NCI-H526 (cell line): ENCODE results near the gene TRABD2B.
A peak's percentile ranks its signal among the peaks of the same experiment; 100 is the strongest.

Experiments used
- DNase-seq, 2 experiments: peaks; one replicate each; lab custom pipeline; 2025; lab: John Stamatoyannopoulos, UW

The TRABD2B gene

DNA sequence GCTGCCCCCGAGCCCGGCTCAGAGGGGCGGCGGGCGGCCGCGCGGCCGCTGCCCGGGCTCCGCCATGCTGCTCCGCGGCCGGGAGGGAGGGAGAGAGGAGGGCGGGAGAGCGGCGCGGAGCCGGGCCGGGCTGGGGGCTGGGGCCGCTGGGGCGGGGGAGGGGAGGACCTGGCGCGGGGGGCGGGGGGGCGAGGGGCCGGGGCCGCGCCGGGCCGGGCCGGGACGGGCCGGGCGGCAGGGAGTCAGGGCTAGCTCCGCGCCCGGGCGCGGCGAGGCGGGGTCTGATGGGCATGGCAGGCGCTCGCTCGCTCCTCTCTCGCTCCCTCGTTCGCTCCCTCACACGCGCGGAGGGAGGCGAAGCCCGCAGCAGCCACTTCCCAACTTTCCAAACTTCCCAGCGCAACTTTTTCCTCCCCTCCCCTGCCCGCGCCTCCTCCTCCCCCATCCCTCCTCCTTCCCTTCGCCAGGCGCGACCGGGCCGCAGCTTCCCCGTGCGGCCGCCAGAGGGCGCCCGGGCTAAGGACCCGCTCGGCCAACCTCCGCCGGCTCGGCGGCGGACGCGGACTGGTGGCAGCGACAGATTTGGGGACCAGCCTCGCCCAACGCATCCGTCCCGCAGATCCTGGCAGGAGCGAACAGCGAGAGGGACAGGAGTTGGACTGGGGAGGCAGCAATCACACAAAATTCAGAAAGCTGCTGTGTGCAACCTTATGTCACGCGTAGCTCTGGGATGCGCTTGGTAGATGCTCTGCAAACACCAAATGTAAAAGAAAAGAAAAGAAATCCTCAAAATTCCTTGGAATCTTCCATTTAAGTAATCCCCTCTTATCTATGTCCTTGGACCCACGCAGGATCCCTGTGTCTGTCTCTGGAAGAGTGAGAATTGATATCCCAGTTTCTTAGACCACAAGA is at the start of gene TRABD2B:
TSS of gene TRABD2B (minus strand) at position 97 of the 912 bp plus-strand sequence.
- DNase-seq, result peak in 1 of 2 experiments; percentile 78

DNA sequence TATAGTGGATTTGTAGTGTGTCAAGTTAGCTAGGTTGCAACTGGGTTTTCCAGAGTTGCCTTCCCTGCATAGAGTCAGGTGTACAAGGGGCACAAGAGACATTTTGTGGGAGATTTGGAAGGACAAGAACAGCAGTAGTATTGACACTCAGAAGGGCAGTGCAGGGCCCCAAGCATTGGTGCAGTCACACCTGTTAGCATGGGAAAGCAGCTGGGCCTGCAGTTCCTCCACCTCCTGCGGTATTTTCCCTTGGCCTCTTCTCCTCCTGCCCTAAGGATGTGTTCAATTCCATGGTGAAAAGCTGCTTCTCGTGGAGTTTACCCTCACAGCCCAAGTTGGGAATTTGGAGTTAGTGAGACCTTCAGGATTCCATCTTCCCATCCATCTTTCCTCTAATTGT is 47.1 kb upstream of the TRABD2B start:
- DNase-seq, result no peak

DNA sequence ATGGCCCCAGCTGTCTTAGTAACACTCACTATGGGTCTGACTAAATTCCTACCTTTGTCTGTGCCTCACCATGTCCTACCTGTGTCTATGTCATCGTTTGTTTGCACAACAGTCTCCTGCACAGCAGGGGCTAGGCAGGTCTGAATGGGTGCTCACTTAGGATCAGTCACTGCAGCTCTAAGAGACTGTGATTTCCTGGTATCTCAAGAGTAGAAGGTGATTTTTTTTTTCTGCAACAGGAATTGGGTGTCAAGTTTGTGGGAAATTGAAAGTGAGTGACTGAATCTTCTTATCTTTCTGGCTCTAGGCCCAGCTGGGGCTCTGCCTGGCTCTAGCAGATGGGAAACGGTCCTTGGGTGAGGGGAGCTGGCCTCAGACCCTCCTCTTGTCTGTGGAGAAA is 46.4 kb upstream of the TRABD2B start:
- DNase-seq, result no peak

DNA sequence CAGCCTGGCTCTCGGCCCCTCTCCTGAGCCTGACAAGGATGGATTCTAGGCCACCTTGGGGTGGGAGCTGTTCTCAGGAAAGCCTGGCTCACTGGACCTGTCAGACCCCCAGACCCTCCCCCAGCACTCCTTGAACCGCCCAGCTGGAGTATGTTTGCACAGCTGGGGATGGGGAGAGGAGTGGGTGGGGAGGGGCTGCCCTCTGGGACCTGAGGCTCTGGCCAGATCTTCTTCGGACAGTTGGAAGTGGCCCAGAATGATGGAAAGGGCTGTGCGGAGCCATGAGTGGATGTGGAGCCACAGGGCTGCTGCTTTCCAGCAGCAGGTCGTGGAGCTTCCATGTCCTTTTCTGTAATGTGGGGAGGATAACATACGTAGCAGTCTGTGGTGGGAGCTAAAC is 43.0 kb upstream of the TRABD2B start:
- DNase-seq, result no peak

DNA sequence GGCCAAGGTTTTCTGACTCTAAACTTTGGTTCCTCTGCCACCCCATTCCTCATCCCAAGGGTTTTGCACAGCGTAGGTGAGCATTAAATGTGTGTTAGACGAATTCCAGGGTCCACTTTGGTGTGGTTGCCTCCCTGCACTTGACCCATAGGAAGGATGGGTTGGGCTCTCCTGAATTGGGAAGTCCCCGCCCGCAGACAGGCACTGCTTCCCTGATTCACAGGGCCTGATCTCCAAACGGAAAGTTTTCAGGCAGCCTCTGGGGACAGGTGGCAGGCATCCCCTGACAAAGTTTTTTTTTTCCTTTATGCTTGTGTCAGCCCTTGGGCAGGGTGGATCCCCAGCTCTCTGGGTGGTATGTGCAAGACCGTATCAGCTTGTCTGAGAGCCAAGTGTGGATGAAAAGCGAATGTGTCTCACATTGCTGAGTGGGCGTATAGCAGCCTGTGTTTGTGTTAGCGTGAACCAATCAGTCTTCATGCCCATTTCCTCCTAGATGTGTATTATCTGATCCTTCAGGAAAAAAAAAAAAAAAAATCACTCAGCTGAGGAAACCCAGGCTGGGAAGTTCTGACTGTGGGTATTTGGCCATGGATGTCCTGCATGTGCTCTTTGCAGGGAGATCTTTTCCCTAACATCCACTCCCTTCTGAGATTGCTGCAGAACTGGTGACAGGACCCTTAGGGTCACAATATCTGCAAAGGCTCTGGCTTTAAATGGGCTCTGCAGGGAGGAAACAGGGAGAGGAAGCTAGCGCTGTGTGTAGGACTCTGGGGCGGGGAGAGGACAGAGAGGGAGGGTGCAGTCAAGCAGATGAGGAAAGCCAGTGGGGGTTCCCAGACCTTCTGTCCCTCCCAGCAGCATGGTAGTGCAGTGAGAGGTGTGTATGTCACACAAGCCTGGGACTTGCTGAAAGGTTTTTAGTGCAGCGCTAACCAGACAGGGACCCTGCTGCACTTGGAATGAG is 42.2 kb upstream of the TRABD2B start:
- no peak for DNase-seq

DNA sequence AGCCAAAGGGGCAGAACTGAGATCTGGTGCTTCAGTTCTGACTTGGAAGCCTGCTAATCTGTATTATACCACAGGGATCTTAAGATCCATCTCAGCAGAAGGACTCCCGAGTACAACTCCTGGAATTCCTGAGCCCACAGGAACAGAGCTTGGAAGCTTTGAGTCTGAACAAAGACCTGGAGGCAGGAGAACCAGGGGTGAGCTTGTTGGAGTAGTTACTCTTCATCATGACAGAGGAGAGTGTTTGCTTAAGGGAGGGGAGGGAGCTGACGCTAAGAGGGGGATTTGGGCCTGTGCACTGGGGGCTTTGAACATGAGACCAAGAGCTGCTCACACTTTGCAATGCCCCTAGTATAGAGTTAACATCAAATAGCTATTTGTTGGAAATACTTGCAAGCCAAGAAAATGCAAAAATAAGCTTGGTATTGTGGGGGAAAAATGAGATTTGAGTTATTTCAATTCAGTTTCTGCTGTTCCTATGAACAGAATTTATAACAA is 41.1 kb upstream of the TRABD2B start:
- peak in 1 of 2 experiments; percentile 35 for DNase-seq

DNA sequence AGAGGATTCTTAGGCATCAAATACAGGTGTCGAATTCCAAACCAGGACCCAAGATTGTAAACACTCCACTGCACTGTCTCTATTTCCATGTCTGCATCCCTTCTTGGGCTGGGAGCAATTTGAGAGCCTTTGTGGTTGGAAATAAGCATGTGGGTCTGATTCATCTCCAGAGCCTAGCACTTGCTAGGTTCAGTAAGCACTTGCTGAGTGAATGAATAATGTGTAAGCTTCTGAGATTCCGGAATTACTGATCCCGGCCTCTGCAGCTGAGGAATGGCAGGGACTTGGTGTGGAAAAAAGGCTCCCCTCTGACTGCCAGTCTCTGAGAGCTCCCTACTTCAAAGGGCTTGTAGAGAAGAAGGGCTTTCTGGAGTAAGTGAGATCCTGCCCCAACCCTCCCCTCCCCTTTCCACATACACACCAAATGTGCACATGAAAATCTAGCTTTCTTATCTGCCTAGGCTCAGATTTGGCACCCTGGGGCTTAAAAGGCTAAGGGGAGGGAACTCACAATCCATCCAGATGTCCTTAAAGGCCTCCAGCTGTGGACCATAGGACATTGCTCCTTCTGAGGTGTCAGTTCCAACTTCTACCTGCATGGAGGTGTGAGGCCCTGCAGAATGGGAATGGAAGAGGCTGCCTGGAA is 39.6 kb upstream of the TRABD2B start:
- DNase-seq, result no peak

DNA sequence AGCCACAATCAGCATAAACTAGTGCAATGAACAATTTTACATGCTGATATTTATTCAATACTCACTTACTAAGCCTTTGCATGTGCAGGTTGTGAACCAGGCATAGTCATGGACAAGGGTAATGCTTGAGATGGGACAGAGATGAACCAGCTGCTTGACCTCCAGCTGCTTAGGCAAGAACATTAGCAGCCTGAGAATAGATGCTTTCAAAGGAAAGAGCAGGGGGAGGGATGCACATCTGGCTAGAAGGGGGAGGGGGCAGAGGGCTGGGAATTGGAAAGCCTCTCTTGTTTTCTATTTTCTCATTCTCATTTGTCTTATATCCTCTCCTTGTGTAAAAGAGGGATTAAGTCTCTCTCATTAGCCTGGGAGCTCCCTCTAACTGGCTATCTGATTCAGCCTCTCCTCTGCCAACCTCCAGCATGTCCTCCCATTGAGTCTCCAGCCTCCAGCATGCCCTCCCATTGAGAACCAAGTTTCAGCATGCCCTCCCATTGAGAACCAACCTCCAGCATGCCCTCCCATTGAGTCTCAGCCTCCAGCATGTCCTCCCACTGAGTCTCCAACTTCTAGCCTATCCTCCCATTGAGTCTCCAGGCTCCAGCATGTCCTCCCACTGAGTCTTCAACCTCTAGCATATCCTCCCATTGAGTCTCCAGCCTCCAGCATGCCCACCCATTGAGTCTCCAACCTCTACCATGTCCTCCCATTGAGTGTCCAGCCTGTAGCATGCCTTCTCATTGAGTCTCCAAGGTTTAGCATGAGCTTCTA is 38.4 kb upstream of the TRABD2B start:
- DNase-seq, result no peak

DNA sequence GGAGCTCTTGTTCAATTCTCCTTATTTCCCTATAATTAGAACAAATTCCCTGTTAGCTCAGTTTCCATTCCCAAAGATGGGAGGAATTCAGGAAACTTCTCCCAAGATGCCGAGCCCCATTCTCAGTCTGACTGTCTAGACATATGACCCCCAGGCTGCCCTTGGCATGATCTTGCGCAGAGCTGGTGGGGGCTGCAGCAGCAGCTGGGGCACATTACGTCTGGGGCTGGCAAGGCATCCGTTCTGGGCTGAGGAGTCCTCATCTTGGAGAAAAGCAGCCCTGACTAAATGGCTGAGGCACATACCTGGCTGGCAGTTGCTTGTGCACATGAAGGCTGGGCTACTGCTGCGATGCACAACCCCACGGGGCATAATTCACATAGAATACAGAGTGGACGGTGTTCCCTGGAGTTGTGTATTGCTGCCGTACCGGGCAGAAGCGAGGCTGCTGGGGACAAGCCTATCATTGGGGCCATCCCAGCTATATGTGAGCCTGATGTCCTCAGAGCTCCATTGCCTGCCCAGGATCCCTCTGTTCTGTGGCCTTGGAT is 36.4 kb upstream of the TRABD2B start:
- DNase-seq, result no peak

DNA sequence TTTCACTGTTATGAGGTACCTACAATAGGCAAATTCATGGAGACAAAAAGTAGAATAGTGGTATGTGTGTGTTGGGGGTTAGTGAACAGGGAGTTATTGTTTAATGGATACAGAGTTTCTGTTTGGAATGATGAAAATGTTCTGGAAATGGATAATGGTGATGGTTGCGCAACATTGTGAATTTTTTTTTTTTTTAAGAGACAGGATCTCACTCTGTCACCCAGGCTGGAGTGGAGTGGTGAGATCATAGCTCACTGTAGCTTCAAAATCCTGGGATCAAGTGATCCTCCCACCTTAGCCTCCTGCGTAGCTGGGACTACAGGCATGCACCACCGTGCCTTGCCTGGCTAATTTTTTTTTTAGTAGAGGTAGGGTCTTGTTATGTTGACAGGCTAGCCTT is 34.5 kb upstream of the TRABD2B start:
- DNase-seq, result no peak

DNA sequence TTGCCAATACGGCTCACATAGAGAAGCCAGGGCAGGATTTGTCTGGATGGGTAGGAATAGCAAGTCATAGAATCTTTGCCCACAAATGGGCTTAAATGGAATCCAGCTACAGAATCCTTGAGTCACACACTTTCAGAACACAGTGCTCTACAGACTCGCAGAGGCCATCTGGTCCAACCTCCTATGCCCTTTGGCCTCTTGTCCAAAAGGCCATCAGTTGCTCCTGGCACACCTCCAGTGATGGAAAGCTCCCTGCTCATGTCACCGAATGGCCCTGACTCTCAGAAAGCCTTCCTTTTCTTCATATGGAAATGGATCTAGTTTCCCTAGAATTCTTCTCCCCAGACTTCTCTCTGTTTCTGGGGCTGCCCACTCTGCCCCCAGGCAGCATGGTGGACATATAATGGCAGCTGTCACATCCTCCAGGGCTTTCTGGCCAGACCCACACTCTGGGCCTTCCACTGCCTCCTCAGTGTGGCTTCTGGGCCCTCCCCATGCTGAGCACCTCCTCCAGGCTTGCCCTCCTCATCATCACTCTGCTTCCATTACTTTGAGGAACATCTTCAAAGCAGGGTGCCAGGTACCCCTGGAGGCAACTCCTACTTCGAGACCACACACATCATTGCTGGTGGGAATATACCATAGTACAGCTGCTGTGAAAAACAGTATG is 33.6 kb upstream of the TRABD2B start:
- no peak for DNase-seq

DNA sequence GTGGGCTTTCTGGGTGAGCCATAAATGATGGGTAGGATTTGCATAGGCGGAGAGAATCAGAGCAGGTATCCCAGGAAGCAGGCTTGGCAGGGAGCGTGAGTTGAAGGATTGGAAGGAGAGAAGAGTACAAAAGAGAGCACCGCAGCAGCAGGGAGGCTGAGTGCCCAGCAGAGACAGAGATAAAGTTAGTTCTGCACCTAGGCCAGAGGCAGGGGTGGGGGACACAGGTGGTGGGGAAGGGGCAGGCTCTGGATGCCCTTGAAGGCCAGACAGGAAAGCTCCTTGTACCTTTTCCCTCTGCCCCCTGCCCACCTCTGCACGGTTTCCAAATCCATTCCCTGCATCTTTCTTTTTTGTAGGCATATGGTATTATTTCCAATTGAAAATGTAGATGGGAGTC is 33.0 kb upstream of the TRABD2B start:
- peak; percentile 41 to 53 for DNase-seq

DNA sequence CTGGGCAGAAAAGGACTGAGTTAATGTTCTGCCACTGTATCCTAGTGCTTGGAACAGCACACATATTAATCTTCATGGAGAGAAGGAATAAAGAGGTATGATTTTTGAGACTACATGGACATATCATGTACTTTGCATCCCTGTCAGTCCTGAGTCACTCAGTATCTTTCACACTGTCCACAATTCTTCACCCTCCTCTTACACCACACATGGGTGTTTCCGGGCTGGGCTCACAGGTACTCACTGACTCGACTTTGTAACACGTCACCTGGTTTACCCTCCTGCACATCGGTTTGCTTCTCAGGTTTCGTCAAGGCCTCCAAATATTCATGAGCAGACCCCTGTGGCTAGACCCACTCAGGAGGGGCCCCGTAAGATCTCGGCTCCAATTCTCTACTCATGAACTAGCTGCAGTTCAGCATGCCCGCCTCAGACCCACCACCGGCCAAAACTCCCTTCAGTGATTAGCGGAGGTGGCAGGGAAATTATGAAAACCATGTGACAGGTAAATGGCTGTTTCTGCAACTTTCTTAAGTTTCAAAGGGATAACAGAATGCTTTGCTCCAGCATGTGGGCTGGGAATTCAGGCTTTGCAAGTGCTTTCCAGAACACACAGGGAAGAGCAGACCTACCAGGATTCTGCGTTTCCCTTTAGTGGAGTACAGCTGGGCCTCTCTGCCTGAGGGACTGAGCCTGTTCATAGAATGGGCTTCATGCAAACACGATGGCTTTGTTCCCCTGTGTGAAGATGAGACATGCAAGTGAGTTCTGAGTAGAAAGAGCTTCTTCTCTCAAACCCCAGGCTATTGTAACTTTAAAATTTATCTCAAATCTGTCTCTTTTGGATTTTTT is 31.3 kb upstream of the TRABD2B start:
- DNase-seq, result no peak

DNA sequence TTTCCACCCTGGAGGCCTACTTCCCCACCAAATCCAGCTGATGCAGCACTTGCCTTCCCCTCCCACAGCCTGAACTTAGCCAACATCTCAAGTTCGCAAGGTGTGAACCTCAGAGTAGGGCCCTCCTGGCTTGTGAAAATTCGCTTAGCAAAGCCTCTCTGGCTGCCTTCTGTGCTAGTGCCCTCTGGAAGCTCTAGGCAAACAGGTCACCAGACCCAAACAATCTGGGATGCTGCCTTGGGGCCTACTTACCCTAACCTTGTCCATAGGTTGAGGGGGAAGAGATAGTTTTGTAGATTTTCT is 30.3 kb upstream of the TRABD2B start:
- DNase-seq, result no peak

DNA sequence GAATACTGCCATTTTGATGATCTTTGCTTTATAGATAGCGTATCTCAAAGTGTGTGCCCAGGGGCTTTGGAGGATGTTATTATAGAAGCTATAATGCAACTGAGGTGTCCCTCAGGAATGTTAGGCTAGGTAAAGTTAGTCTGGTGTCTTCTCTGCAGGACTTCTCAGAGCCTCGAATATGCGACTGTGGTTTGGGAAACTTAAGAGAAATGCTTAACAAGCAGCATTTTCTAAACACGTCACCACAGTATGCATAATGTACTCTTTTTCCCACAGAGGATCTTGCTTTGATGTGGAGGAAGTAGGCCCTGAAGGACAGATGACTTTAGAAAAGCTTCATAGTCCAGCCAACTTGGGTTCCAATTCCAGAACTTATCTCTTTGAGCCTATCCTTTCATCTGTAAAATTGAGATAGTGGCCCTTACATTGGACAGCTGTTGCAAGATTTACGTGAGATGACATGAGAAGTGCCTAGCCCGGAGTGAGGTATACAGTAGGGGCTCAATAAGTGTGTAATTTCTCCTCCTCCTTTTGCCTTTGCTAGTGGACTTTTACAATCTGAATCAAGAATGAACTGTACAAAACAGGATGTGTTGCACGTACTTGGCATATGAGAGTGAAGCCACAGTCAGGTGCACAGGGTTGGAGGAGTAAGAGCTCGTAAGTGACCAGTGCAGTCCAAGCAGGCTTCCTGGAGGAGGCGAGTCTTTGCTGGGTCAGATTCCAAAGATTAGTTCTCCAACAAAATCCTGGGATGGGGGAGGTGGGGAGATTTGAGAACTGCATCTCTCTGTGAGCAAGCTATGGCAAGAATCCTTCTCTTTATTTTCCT is 29.7 kb upstream of the TRABD2B start:
- DNase-seq, result no peak

DNA sequence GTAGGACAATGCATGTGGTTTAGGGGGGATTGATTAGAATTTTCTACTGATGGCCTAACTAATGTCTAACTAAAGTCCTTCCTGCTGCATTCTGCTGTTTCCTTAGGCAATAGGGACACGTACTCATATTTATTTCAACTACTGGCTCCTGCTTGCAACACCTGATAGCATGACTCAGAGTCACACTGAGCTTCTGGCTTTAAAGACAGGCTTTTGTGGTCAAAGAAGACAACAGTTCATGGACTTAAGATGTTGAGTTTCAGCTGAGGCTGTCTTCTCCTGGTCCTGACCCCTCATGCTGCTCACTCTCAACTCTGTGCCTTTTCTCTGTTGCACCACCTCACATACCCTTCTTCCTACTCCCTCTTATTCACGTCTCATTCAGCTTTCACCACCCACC is 29.1 kb upstream of the TRABD2B start:
- DNase-seq, result no peak

DNA sequence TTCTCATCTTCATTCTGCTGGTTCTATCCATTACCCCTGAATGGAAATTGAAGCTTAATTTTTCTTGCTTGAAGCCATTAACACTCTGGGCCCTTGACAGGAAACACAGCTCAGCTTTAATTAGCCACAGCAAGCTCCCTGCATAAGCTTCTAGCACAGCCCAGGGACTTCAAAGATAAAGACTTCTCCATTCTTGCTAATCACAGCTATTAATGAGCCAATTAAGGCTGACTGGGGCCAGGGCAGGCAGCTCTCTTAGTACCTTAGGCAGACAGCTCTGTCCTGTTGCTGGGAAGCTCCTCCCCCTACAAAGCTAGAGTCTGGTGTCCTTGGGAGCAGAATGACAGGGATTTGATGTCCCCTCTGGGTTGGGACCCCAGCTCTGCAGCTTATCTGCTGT is 27.9 kb upstream of the TRABD2B start:
- DNase-seq, result no peak

DNA sequence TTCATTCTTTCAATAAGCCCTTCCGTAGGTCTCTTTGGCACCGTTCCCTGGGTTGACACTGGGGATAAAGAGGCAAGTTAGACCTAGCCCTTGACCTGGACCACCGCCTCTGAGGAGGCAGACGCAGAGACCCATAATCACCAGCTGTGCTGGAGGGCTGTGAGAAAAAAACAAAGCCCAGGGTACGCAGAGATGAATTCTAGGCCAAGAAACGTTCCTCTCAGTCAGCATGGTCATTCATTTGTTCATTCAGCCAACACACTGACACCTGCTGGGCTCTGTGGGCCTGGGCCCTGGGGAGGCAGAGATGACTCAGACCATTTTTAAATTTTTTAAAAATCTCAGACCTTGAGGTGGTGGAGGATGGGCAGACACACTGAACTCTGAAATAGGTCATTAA is 26.3 kb upstream of the TRABD2B start:
- no peak for DNase-seq

DNA sequence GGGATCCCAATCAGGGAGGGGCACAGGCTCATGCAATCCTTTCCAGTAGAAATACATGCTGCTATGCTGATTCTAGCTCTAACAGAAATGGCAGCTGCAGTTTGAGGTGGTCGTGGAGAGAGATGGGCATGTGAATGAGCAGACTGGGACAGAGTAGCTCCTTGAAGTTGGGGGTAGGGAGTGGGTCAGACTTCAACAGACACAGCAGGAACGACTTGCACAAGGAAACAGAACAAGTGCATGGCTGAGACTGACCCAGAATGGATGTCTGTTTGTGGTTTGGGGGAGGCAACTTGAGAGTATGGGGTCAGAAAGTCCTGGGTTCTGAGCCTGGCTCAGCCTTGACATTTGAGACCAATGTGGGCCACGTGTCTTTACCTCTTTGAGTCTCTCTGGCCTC is 25.1 kb upstream of the TRABD2B start:
- no peak for DNase-seq
